Left lobe of liver (tissue), 2 donors: ENCODE data around the gene STAMBP. TPM values are rescaled to one million over a fixed set of nuclear protein-coding genes. Genes with fewer than 3 reads are reported as not detected.

Experiments
- ATAC-seq: fragments of 200-7000 bp; cut with Tn5 transposase; one replicate; pipeline ENCODE4 v1.9.1; 2020; ENCODE audit warnings: mild to moderate bottlenecking, moderate library complexity
- DNase-seq: peaks from one replicate; pipeline ENCODE4 v3.0.0-alpha.2; 2020; ENCODE audit warnings: low spot score
- total RNA-seq: library from RNA; stranded (reverse); gene quantifications from one replicate; pipeline ENCODE4 v1.2.1, GENCODE V29; 2021
- donor health status: DM: no; HTN: no; CAD: no; lungs with moderate emphysema.
- donor health status: DM: no; HTN: yes; CAD: no.

Gene STAMBP
- total RNA-seq, 1 donor from 2014 or later = 13.3 TPM

DNA sequence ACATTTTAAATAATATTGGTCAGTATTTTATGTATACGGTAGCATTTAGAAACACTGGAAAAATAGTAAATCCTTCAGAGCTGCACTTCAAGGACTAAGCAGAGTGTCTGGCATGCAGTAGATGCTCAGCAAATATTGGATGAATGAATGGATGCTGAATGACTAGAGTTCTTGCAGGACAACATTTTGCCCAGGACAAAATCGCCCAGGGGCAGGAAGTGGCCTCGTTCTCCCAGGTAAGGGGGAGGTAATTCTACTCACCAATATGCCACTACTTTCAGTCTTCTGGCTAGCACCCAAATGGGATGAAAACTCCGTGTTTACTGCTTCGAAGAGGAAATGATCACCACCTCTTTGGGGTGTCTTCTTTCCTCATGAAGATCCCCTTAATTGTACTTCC, 93.9 kb downstream of the STAMBP start:
- DNase-seq (no peak), ATAC-seq (no peak)

Other genes starting within 250 kb of the STAMBP start
- gene NAT8, start 186.5 kb upstream of the STAMBP start, total RNA-seq = 26.3 TPM
- gene TPRKB, start 91.6 kb upstream of the STAMBP start, total RNA-seq = 8.6 TPM
- 6.5 TPM for gene DUSP11, start 48.9 kb upstream of the STAMBP start, total RNA-seq
- not detected for gene C2orf78, start 44.8 kb upstream of the STAMBP start, total RNA-seq
- 2.8 TPM for gene ACTG2, start 64.0 kb downstream of the STAMBP start, total RNA-seq
- gene DGUOK, start 97.9 kb downstream of the STAMBP start, total RNA-seq = 14.7 TPM
- 7.3 TPM for gene TET3, start 155.9 kb downstream of the STAMBP start, total RNA-seq